HG03280 (cell line): Measurements from ENCODE around the gene NSUN2.
"Not testable (repeated sequence)": the region's sequence is repeated elsewhere in the genome, so short reads cannot be mapped to it uniquely, and the experiment has no call there.

ENCODE experiments used
- ATAC-seq: cut with Tn5 transposase; IDR thresholded peaks from one replicate; pipeline ENCODE4 v1.9.1; 2021; ENCODE audit warnings: mild to moderate bottlenecking, moderate library complexity; ENCODE audit not compliant: unreplicated experiment

NSUN2 gene

DNA sequence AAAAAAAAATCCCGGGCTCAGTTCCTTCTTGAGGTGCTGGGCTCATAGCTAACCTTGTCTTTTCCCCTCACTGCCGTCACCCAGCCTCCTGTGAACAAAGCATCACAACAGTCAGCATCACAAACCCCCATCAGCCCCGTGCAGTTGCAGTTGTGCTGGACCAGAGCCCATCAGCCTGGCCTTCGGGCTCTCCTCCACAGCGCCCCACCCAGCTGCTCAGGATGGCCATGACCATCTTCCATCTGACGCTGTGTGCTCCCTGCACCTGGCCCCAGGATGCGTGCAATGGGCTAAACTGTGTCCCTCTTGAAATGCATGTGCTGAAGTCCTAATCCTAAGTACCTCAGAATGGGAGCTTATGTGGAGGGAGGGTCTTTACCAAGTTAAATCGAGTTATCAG lies 48.1 kb downstream of the NSUN2 start:
- no peak for ATAC-seq

DNA sequence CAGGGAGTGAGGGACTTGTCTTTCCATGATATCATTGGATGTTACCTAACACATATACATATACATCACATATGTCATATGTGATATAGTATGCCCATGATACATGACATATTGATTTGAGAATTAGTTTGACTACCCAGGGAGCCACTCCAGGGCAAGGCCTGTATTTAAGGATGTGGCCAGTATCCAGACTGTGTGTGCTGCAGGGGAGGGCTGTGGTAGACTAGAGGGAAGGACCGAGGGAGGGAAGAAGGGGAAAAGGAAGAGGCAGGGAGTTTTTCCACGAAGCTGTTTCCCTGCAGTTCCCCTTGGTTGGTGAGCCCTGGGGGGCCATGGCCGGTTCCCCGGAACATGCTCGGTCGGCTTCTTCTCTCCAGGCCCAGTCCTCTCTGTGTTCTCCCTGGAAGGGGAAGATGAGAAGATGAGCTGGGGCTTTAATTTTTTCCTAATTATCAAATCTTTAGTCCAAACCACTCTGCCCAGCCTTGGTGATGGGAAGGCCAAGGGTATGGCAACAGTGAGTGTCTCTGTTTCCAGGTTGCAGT lies 48.7 kb downstream of the NSUN2 start:
- ATAC-seq = no peak

DNA sequence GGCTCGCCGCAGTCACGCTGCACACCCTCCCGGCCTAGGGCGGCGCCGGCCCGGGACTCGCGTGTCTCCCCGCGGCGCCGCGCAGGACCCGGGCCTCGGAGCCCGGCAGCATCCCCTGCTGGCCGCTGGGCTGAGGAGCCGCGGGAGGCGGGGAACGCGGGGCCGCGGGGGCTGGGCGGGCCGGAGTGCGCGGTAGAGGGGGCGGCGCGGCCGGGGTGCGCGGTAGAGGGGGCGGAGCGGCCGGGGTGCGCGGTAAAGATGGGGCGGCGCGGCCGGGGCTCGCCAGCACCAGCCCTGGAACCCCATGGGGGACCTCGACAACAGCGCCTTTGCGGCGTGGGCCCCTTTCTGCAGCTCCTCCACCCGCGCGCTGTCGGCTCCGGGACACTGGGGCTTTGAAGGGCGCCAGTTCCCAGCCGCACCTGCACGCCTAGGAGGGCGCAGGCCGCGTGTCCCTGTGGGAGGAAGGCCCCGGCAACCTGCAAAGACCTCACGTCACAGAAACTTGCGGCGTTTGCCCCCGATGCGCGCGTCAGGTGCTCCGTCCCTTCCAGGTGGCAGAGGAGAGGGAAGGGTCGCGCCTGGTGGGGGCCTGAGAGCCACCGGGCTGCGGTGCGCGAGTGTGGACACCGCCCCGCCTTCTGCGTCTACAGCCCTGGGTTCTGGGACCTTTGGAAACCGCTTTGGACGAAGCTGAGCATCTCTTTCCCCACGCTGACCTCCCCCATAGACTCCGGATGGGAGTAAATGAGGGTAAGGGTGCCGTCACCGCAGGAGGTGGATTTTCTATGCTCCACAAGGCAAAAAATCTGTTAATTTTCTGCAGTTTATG lies 49.6 kb downstream of the NSUN2 start:
- no peak for ATAC-seq

DNA sequence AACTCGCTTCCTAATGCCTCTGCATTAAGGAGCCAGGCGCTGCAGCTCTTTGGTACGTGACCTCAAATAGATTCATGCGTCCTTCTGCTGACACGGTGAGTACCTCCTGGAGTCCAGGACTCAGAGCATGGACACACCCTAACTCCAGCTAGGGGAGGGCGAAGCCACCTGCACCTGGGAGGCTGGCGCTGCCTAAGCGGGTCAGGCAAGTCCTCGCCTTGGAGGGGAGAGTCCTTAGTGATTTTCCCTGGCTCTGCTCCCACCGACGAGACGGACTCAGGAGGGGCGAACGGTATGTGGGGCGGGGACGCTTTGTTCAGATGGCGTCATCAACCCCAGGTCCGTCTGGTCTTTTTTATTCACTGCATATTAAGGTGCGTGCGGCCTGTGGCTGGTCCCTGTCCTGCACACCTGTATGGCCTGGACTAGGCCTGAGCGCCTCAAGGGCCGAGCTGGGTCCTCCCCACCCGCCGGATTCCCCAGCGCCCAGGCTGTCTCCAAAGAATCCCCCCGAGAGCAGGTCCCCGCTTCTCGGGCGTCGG lies 50.3 kb downstream of the NSUN2 start:
- ATAC-seq = no peak

DNA sequence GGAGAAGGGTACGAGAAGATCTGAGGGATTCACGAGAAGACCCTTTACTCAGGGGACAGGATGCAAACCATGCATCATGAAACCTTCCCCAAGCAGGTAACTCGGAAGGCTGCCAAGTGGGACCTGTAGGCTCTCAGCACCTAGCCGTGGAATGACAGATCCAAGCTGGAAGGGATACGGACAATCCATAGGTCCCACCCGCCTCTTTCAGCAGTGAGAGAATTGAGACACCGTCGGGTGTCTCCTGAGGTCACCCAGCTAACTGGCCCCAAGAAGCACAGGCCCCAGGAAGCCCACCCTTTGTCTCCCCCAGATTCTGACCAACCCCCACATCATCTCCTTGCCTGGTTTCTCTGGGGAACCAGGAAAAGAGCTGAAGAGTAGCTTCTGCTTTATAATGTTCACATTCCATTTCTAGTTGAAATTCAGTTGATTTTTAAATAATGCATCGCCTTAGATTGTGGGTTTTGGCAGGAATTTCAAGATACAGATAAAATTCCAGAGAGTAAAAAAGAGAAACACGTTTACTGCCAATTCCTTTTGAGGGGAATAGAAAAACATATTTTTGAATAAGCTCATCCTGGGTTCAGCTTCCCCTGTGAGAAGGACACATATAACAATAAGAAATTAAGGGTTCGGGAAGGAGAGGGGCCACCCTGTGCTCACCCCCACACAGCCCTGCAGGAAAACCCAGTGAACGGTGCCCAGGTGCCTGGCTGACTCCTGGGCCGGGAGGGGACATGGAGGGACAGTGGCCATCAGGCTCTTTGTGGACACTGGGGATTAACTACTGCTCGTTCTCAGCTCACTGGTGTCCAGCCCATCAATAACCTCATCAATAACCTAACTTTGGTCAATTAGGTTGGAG lies 51.1 kb downstream of the NSUN2 start:
- ATAC-seq = no peak

DNA sequence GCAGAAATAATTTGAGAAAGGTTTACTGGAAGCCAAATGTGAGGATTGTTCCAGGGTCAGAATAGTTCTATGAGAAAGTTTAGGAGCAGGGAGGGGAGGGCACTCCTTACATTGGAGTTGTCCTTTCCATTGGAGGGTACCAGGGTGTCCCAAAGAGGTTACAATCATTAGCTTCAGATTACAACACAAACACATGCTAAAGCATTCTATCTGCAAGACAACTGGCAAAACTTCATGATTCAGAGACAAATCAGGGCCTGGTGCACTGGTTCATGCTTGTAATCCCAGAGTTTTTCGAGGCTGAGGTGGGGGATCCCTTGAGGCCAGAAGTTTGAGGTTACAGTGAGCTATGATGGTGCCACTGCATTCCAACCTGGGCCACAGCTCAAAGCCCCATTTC lies 51.8 kb downstream of the NSUN2 start:
- no peak for ATAC-seq

DNA sequence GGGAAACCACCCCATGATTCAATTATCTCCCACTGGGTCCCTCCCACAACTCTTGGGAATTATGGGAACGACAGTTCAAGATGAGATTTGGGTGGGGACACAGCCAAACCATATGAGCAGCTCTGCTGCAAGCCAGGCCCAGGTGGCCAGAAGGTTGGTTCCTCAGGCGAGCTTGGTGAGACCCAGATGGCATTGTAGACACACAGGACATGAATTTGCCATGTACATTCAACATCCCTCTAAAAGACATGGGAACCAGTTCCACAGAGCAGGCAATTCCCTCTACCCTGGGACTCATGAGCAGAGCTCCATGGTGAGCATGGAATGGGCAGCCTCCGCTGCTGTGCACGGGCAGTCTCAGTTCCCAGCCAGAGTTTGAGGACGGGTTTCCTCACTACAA lies 53.3 kb downstream of the NSUN2 start:
- no peak for ATAC-seq

DNA sequence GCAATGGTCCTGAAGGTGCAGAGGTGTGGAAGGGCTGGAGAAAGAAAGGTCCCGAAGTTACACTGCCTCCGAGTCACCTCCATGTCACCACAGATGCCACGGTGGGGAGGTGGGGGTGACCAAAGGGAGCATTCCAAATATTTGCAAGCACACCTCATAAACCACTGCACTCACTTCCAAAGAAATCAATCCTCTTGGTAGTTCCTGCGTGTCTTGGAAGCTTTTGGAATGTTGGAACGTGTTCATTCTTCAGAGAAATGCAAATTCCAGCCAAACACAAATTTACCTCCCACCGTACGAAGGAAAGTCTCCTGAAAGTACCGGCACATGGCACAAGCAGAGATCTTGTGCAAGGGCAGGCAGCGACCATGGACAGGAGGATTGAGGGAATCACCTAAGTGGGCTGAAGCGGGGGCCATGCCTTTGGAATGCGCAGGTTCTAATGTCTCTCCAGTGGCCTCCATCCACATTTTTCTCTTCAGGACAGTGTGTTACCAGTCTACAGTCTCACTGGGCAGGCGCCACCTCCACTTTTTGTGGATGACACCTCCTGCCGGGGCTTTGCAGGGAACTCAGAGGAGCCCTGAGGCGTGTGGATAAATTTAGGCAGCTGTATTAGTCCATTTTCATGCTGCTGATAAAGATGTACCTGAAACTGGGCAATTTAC lies 54.0 kb downstream of the NSUN2 start:
- no peak for ATAC-seq

DNA sequence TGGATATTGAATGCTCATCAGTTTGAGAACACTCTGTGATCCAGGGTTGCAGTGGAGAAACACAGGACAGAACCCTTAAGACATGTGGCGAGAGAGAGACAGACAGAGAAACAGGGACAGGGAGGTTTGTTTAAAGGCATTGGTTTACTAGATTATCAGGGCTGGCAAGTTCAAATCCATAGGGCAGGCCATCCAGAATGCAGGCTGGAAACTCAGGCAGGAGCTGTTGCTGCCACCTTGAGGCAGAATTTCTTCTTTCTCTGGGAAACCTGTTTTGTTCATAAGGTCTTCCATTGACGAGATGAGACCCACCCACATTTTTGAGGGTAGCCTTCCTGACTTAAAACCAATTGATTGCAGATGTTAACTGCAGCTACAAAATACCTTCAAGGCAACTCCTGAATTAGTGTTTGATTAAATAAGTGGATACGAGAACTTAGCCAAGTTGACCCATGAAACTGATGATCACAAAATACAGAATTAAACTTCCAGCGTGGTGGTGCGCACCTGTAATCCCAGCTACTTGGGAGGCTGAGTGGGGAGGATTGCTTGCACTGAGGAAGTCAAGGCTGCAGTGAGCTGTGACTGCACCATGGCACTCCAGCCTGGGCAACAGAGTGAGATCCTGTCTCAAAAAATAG lies 55.9 kb downstream of the NSUN2 start:
- no peak for ATAC-seq

DNA sequence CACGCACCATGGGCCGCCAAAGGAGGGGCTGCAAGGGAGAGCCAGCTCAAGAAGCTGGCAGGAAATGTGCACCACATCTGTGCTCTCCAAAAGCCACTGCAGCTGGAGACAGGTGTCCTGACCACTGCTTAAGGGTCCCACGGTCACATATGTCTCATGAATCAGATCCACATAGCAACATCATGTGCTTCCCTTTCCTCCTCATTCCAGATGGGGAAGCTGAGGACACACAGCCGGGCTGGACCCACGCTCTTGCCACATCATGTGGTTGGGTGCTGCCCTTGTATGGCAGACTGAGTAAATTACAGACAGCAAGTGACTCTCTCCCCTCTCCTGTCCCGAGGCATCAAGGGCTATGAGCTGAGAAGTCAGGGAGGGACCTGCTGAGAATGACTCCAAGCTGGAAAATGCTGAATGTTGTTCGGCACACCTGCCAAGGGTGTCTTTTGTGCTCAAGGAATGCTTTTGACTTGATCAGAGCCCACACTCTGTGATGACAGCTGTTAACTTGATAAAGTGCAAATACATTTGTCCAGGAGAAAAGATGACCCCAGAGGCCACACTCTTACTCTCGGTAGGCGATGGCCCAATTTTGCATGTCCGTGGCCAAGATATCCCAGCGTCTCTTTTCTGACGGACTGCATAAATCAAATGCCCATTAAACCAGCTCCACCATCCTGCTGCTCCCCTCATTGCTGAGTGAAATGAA lies 58.2 kb downstream of the NSUN2 start:
- ATAC-seq = no peak

DNA sequence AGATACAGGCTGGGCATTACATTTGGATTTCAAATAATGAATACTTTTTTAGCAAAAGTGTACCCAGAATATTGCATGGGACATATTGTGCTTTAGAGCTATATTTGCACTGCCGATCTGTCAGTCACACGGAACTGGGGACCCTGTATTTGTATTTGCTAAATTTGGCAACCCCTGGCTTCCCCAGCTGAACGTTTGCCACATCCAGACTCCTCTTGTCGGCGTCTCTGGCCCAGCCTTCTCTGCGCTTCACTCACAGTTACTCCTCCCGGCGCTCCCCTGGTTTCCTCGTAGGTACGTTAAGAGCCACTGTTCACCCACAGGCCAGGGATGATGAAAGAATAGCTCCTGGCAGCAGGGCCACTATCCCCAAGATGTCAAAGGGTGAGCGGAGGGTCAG lies 58.7 kb downstream of the NSUN2 start:
- no peak for ATAC-seq

DNA sequence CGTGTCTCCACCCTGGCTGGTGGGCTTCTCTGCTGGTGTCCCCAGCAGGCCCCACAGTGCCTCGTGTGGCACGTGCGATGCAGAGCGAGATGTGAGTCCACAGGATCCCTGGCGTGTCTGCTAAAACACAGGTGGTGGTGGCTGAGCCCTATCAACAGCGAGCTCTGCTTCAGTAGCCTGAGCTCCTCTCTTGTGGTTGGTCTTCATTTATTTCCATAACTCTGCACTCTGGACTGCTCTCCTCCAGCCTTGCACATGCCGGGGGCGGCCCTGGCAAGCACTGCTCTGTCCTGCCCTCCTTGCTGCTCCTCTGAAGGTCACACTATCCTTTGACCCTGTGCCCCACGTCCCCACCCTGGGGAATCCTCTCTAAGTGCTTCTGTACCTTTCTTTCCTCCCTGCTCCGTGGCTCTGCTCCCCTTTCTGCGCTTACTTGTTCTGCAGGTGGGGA lies 59.2 kb downstream of the NSUN2 start:
- ATAC-seq = no peak

DNA sequence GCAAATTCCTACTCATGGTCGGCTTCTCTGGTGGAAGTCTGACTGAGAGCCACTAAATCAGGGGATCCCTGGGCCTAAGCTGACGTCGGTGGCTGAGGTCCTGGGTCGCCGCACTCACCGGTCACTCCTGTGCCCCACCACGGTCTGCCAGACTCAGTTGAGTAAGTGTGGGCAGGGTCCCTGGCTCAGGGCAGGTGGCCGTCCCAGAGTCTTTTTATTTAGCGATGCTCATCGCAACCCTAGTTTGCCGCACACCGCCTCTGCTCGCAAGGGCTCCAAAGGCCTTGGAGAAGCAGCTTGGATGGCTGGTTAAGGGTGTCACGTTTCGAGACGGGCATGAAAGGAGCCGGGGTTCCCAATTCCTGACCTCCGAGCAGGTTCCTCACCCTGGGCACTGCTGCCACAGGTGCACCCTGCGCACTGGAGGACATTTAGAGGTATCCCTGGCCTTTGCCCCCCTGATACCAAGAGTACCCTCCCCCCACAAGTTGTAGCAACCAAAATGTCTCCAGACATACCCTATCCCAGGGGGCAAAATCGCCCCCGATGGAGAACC lies 59.9 kb downstream of the NSUN2 start:
- ATAC-seq = no peak

DNA sequence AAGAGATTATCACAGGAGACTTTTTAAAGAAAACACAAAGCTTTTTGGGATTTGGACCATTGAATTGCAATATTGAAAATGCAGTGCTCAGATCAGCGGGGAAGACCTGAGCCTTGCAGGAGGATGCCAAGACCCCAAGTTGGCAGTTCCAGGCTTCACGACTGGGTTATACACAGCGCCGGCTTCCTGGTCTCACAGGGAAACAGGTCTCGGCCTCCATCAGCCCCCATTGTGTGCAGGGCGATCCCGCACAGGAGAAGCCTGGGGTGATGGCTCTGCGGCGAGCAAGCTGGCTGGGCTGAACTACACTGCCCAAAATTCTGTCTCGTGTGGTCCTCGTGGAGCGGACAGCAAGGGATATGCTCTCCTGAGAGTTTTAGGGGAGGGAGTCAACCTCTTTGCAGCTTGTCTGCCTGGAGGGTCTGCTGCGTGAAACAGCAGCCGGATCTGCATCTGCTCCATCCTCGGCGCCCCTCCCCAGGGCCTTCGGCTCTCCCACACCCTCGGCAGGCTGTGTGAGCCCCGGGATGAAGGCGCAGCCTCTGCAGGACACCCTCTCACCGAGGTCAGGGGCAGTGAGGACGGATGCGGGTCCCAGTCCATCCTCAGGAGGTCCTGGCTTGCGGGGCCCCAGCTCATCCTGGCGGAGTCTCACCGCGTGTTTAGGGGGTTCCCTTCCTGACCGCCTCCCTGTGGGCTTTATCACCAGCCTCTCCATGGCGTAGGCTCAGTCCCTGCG lies 60.6 kb downstream of the NSUN2 start:
- ATAC-seq = no peak

DNA sequence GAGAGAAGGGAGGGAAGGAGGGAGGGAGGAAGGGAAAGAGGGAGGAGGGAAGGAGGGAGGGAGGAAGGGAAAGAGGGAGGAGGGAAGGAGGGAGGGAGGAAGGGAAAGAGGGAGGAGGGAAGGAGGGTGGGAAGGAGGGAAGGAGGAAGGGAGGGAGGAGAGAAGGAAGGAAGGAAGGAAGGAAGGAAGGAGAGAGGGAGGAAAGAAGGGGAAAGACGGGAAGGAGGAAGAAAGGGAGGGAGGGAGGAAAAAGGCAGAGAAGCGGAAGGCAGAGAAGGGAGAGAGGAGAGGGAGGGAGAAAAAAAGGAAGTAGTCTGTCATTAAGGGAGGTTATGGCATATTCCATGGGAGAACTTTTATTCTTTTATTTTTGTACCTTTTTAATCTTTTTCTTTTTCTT lies 61.2 kb downstream of the NSUN2 start:
- not testable (repeated sequence) for ATAC-seq

DNA sequence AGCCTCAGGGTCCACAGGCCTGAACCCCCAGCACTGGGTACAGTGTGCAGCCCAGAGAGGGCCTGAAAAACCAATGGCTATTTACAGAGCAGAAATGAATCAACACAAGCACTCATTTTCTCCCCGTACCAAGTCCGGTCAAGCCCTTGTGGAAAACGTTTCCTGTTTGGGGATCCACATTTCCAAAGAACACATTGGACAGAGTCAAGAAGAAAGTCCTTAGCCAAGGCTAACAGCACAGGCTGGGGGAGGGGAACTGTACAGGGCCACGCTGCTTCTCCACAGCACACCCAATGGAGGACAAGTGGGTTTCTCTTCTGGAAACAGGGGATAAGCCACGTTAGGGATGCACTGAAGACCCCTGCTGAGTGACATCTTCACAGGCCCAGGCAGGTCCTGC lies 62.3 kb downstream of the NSUN2 start:
- ATAC-seq = no peak

DNA sequence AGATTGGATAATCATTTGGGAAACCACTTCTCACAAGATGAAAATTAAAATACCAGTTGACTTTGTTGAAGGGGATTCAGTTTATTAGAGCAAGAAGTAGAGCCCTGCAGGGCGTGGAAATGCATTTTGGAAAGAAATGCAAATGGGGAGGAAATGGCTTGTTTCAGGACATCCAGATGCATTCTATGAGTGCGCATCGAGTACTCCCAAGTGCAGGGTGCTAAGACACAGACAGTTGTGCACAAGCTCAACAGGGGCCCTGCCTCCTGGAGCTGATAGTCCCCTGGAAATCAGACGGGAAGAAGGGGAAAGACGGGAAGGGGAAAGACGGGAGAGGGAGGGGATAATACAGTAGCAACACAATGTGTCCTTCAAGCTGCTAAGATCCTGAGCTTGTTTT lies 64.0 kb downstream of the NSUN2 start:
- ATAC-seq = no peak

DNA sequence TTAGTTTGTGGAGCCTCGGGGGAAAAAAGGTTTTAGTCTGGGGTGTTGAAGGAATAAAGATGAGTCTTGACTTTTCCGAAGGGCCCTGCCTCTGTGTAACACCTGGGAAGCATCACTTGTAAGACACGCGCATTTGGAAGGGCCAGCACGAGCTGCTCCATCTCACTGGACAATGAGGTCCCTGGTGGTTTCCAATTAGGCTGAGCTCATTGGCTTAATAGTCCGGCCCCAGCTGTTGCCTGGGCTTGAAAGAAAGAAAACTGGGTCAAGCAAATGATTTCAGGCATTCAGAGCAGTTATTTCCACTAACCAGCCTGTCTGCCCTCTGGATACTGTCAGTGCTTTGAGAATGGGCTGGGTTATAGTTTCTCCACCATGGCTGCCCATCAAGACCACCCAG lies 64.5 kb downstream of the NSUN2 start:
- no peak for ATAC-seq

DNA sequence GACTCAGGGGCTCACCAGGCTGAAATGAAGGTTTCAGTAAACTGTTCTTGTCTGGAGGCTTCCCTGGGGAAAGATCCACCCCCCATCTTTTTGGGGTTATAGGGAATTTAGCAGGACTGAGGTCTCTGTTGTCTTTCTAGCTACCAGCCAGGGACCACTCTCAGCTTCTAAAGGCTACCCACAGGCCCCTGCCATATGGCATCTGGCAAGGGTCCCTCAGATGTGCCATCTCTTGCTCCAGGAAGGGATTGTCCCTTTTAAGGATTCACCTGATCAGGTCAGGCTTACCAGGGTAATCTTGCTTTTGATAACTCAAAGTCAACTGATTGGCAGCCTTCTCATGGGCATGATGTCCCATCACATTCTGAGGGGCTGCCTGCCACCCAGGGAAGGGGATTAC lies 65.0 kb downstream of the NSUN2 start:
- no peak for ATAC-seq
